Right lobe of liver (tissue), 6 donors: ENCODE data around the gene UGT1A4. TPM values are rescaled to one million over a fixed set of nuclear protein-coding genes. Genes with fewer than 3 reads are reported as not detected.

ENCODE experiments used
- ATAC-seq, 4 donors: fragments of 200-7000 bp; cut with Tn5 transposase; one replicate each; pipeline ENCODE4 v1.9.1; 2020; ENCODE audit warnings: mild to moderate bottlenecking in 4 of 4, moderate library complexity in 4 of 4
- DNase-seq, 3 donors: peaks; one replicate each; pipeline ENCODE4 v3.0.0-alpha.2; 2020
- H3K27ac ChIP-seq, 3 donors: fragments of 200-600 bp; one replicate each; pipeline ENCODE4 v1.8.0; 2022
- H3K27me3 ChIP-seq, 2 donors: fragments of 200-600 bp; one replicate each; pipeline ENCODE4 v1.8.0; 2022
- H3K36me3 ChIP-seq, 4 donors: fragments of 200-600 bp; sonication (generic) in 1 of 4; one replicate each; pipeline versions ENCODE4 v1.5.1 to v1.8.0; 2017 to 2022; ENCODE audit warnings: control low read depth in 1 of 4
- H3K4me1 ChIP-seq, 4 donors: fragments of 200-600 bp; sonication (generic) in 1 of 4; one replicate each; pipeline versions ENCODE4 v1.5.1 to v1.8.0; 2017 to 2022; ENCODE audit warnings: control low read depth in 1 of 4
- H3K4me3 ChIP-seq, 3 donors: fragments of 200-600 bp; one replicate each; pipeline ENCODE4 v1.8.0; 2022
- H3K9me3 ChIP-seq, 4 donors: fragments of 200-600 bp; sonication (generic) in 1 of 4; one replicate each; pipeline versions ENCODE4 v1.5.1 to v1.8.0; 2017 to 2022; ENCODE audit warnings: control low read depth in 1 of 4
- POLR2A ChIP-seq: fragments of 450-650 bp; IDR thresholded peaks from one replicate; pipeline ENCODE4 v1.6.1; 2017; ENCODE audit warnings: antibody characterized with exemption, mild to moderate bottlenecking
- WGBS: methylation state at CpG from one replicate; pipeline ENCODE4 v1.1.6; 2018; ENCODE audit warnings: low coverage, low lambda C conversion rate; ENCODE audit not compliant: insufficient coverage; ENCODE audit errors: missing lambda C conversion rate; 5-methylcytosine and 5-hydroxymethylcytosine counted together
- intact Hi-C, 2 donors: fragments of 100-400 bp; cut with DNase I; formaldehyde crosslinking; loops; one replicate each; pipeline versions ENCODE4 v1.11.2 to v1.14.1; 2022
- total RNA-seq, 6 experiments: library from RNA; depleted of rRNA in 2 of 6; stranded (reverse); fragments of >200 nt in 2 of 6; fragmentation: NEBNext Ultra II Directional in 3 of 6; extraction: Animal tissue kit (Norgen Biotek cat#: 25700) in 3 of 6; gene quantifications; one replicate each; pipeline versions ENCODE4 v1.1.0 to v1.2.4, GENCODE V29; 2016 to 2023
- TF ChIP-seq, protein P1 (sequence below), 4 donors: fragments of 200-600 bp in 3 of 4; fragments of 450-650 bp in 1 of 4; IDR thresholded peaks; one replicate each; pipeline versions ENCODE4 v1.5.1 to v1.8.0; 2016 to 2022; ENCODE audit warnings: antibody characterized with exemption in 4 of 4, mild to moderate bottlenecking in 2 of 4
- donor health status: DM: no; HTN: yes; CAD: no.
- donor health status: DM: no; HTN: no; CAD: no.
- donor health status: DM: no; HTN: no; CAD: no.
- donor health status: DM: no; HTN: yes; CAD: no.
- donor health status: DM: no; HTN: yes; CAD: no.

The UGT1A4 gene
- total RNA-seq, 6 experiments from 2014 or later, result 98.7 to 1,011 (median 214) TPM

DNA sequence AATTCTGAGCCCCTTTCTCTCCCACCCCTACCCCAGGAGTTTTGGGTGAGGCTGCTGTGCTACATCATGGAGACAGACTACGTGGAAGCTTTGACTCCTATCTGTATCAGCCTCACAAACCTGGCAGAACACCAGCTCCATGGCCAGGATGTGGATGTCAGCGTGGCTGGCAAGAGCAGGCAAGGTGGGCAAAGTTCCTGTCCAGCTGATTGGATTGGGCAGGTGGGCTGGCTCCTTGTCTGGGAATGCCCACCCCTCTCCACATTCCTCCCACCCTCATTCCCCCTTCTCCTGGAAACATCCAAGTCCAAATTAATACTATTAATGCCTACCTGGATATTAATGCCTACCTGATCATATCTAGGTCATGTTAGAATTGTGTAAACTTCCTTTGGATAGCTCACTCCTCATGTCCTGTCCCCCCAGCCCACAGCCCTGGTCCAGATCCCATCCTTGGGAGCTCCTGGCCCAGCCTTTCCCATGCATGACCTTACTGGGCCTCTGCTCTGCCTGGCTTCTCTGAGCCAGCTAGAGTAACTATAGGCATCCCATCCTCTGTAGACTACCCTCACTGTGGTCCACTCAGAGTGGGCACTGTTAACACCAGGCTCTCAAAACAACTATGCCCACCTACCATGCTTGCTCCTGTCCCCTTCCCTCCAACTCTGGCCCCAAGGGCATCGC is 83.7 kb downstream of the UGT1A4 start:
- TF ChIP-seq, protein P1, sequence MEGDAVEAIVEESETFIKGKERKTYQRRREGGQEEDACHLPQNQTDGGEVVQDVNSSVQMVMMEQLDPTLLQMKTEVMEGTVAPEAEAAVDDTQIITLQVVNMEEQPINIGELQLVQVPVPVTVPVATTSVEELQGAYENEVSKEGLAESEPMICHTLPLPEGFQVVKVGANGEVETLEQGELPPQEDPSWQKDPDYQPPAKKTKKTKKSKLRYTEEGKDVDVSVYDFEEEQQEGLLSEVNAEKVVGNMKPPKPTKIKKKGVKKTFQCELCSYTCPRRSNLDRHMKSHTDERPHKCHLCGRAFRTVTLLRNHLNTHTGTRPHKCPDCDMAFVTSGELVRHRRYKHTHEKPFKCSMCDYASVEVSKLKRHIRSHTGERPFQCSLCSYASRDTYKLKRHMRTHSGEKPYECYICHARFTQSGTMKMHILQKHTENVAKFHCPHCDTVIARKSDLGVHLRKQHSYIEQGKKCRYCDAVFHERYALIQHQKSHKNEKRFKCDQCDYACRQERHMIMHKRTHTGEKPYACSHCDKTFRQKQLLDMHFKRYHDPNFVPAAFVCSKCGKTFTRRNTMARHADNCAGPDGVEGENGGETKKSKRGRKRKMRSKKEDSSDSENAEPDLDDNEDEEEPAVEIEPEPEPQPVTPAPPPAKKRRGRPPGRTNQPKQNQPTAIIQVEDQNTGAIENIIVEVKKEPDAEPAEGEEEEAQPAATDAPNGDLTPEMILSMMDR (IDR thresholded peaks at IDR 0.05), result no peak

DNA sequence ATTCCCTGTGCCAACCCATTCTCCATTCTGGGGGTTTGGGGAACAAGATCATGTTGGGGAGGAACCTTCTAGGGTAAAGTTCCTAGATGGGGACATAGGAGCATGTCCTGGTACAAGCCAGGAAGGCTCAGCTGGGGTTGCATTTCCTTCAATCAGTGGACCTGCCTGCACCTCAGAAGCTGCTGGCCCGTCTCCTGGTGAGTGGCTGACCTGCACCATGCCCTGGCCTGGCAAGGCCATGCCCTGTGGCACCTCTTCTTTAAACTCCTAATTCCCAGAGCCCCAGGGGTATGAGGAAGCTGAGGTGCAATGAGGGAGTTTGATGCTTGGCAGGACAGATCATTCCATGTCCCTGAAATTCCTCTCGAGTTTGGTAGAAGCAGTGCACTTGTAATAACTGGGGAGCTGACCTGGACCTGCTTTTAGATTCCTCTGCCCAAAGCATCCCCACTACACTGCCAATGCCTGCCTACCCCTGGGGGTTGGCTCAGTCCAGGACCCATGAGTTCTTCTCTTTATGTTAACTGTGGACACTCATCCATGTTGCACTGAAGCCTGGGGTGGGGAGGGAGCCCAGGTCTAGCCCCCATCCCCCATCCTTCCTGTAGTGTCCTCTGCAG is 84.9 kb downstream of the UGT1A4 start:
- no CpG with 5 or more reads among the region's 2 CpGs for whole genome bisulfite sequencing
- intact Hi-C loops, result no loop called here
- DNase-seq (no peak), ATAC-seq (no peak)
- Histone ChIP-seq H3K9me3 (no peaks in the 10 kb centered on the region), H3K27me3 (no peaks in the 10 kb centered on the region), H3K27ac (no peak overlapping the region), H3K4me1 (no peaks in the 10 kb centered on the region), H3K4me3 (no peak overlapping the region), H3K36me3 (no peaks in the 10 kb centered on the region)
- TF ChIP-seq POLR2A, result no peak
- TF ChIP-seq, protein P1 (IDR thresholded peaks at IDR 0.05), result no peak

More for the DNA sequence above, 83.7 kb downstream of the UGT1A4 start:
- intact Hi-C loops, result no loop called here
- no peak for ATAC-seq
- no peaks in the 10 kb centered on the region for H3K9me3 ChIP-seq
- no peaks in the 10 kb centered on the region for H3K36me3 ChIP-seq
- no CpG with 5 or more reads among the region's 3 CpGs for WGBS
- H3K27me3 ChIP-seq, result no peaks in the 10 kb centered on the region
- H3K27ac ChIP-seq, result no peak overlapping the region
- no peak for DNase-seq
- H3K4me3 ChIP-seq, result no peak overlapping the region
- H3K4me1 ChIP-seq, result no peaks in the 10 kb centered on the region

DNA sequence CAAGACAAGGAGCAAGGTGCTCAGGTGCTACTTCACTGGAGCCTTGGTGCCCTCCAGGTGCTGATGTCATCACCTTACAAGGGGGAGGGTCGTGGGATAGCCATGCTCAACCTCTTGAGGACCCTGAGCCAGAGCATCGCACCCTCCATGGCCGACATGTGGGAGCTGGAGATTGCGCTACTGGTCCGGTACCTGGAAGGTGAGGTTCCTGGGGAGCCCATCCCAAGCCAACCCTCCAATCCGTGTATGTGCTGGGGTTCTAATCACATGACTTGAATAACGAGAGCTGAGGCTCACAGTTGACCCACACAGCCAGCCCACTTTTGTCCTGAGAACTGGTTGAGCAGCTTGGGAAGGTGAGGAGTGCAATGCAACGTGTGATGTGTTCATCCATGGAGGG is 85.5 kb downstream of the UGT1A4 start:
- no peak for TF ChIP-seq POLR2A
- TF ChIP-seq, protein P1 (IDR thresholded peaks at IDR 0.05), result no peak
- Histone ChIP-seq H3K9me3 (no peaks in the 10 kb centered on the region), H3K4me3 (no peak overlapping the region), H3K4me1 (no peaks in the 10 kb centered on the region), H3K27ac (no peak overlapping the region), H3K36me3 (no peaks in the 10 kb centered on the region), H3K27me3 (no peaks in the 10 kb centered on the region)
- intact Hi-C loops, result no loop called here
- no peak for ATAC-seq
- no peak for DNase-seq
- 68% methylated on average over 4 of the region's 8 CpGs for WGBS

DNA sequence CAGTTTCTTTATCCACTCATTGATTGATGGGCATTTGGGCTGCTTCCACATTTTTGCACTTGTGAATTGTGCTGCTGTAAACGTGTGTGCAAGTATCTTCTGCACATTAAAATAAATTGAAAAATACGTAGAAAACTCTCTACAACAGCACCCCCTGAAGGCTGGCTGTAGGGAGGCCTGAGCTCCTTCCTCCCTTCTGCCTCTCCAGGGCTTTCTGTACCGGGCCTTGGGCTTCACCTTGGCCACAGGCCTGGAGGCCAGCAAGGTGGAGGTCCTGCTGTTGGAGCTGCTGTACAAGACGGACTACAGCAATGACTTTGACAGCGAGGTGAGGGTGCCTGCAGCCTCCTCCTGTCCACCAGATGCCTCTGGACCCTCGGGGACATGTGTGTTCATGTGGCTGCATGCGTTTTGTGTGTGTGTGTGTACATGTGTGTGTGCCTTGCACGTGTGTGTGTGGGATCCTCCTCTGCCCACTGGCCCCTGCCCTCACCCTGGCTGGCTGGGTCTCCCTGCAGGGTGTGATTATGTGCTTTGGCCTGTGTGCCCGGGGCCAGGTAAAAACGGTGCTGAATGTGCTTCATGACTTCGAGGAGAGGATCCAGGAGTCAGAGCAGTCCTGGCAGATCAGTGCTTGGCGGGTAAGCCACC is 88.8 kb downstream of the UGT1A4 start:
- H3K36me3 ChIP-seq, result no peaks in the 10 kb centered on the region
- no peak overlapping the region for H3K4me3 ChIP-seq
- no peak for DNase-seq
- no peaks in the 10 kb centered on the region for H3K4me1 ChIP-seq
- H3K27me3 ChIP-seq, result no peaks in the 10 kb centered on the region
- no peak for TF ChIP-seq POLR2A
- TF ChIP-seq, protein P1 (IDR thresholded peaks at IDR 0.05), result no peak
- intact Hi-C loops, result no loop called here
- ATAC-seq, result no peak
- WGBS, result 49% methylated on average over 2 of the region's 12 CpGs
- H3K27ac ChIP-seq, result no peak overlapping the region
- H3K9me3 ChIP-seq, result no peaks in the 10 kb centered on the region
